ENCODE data around the gene CC2D2A. TPM values are rescaled to one million over a fixed set of nuclear protein-coding genes. Genes with fewer than 3 reads are reported as not detected.

Gene CC2D2A
- total RNA-seq, 2 experiments from 2014 or later: not detected

GRCh38 chr4:15536552-15537499 is 67.1 kb downstream of the CC2D2A start:
- ChIA-PET POLR2A (interaction anchor here (0.5 kb wide), 1 partner anchor 161 kb away, joined by 6 read pairs; no protein-coding TSS in a partner anchor), CTCF (ENCODE audit: unreplicated experiment) (no interaction called here)
- H2AFZ ChIP-seq (ENCODE audit: low read length): no peak overlapping the region
- BruUV-seq (replicated peaks): no TSS peak
- H3K4me3 ChIP-seq (ENCODE audit: low read depth, low read length, poor library complexity, severe bottlenecking): no peak overlapping the region
- no peaks in the 10 kb centered on the region for H4K20me1 ChIP-seq (ENCODE audit: insufficient read depth, low read length)
- no peaks in the 10 kb centered on the region for H3K9me2 ChIP-seq (ENCODE audit: insufficient read depth, low read length)
- H3K27ac ChIP-seq (ENCODE audit: low read depth, low read length, poor library complexity, severe bottlenecking): no peak overlapping the region
- no peak overlapping the region for H3K4me2 ChIP-seq (ENCODE audit: low read length)
- no peaks in the 10 kb centered on the region for H3K9me3 ChIP-seq (ENCODE audit: low read length)
- H3K4me1 ChIP-seq (ENCODE audit: insufficient read depth, low read length, poor library complexity, severe bottlenecking): no peaks in the 10 kb centered on the region
- no peak for TF ChIP-seq EZH2phosphoT487 (IDR thresholded peaks at IDR 0.05; ENCODE audit: borderline replicate concordance, low read depth, low read length)
- TF ChIP-seq CTCF (conservative IDR thresholded peaks at IDR 0.05; ENCODE audit: low read length): no peak
- intact Hi-C loops (cut with micrococcal nuclease; ENCODE audit: unreplicated experiment): no loop called here
- no peaks in the 10 kb centered on the region for H3K36me3 ChIP-seq (ENCODE audit: insufficient read depth, low read length)
- no peak for DNase-seq (ENCODE audit: low spot score)
- no peaks in the 10 kb centered on the region for H3K79me2 ChIP-seq (ENCODE audit: insufficient read depth, low read depth, low read length)

- POLR2A ChIA-PET: no interaction called here
Measured at GRCh38 chr4:15541941-15542340, 72.3 kb downstream of the CC2D2A start.

More at GRCh38 chr4:15541941-15542340, 72.3 kb downstream of the CC2D2A start:
- Histone ChIP-seq H3K4me2 (ENCODE audit: low read length) (no peak overlapping the region), H3K79me2 (ENCODE audit: insufficient read depth, low read depth, low read length) (no peaks in the 10 kb centered on the region), H3K27ac (ENCODE audit: low read depth, low read length, poor library complexity, severe bottlenecking) (no peak overlapping the region), H2AFZ (ENCODE audit: low read length) (no peak overlapping the region), H3K4me1 (ENCODE audit: insufficient read depth, low read length, poor library complexity, severe bottlenecking) (no peaks in the 10 kb centered on the region), H3K9me3 (ENCODE audit: low read length) (no peaks in the 10 kb centered on the region), H3K4me3 (ENCODE audit: low read depth, low read length, poor library complexity, severe bottlenecking) (no peak overlapping the region), H3K36me3 (ENCODE audit: insufficient read depth, low read length) (no peaks in the 10 kb centered on the region), H3K9me2 (ENCODE audit: insufficient read depth, low read length) (no peaks in the 10 kb centered on the region), H4K20me1 (ENCODE audit: insufficient read depth, low read length) (no peaks in the 10 kb centered on the region)
- no TSS peak for BruUV-seq (replicated peaks)
- no peak for TF ChIP-seq EZH2phosphoT487 (IDR thresholded peaks at IDR 0.05; ENCODE audit: borderline replicate concordance, low read depth, low read length)
- TF ChIP-seq CTCF (conservative IDR thresholded peaks at IDR 0.05; ENCODE audit: low read length): no peak
- intact Hi-C loops (cut with micrococcal nuclease; ENCODE audit: unreplicated experiment): no loop called here
- CTCF ChIA-PET (ENCODE audit: unreplicated experiment): interaction anchor here (0.6 kb wide), 1 partner anchor 61 kb away, joined by 4 read pairs; no protein-coding TSS in a partner anchor
- DNase-seq (ENCODE audit: low spot score): no peak
